Gastrocnemius medialis (tissue), 4 donors: ENCODE results near the gene GRM3. TPM values are rescaled to one million over a fixed set of nuclear protein-coding genes. Genes with fewer than 3 reads are reported as not detected.
A peak's percentile ranks its signal among the peaks of the same experiment; 100 is the strongest.

ENCODE experiments used
- ATAC-seq, 2 donors: fragments of 150-250 bp; one replicate each; pipeline ENCODE4 v1.9.1; 2016
- DNase-seq, 2 donors: peaks; one replicate each; pipeline ENCODE4 v3.0.0-alpha.2; 2019
- H3K27ac ChIP-seq, 4 donors: fragments of 200-600 bp; sonication (generic); 1 replicate in 1 of 4; 2 replicates in 3 of 4; pipeline ENCODE4 v1.5.1; 2016 to 2018; ENCODE audit warnings: mild to moderate bottlenecking in 2 of 4, moderate library complexity in 1 of 4
- H3K27me3 ChIP-seq, 3 donors: fragments of 200-600 bp; sonication (generic) in 2 of 3; 1 replicate in 1 of 3; 2 replicates in 2 of 3; pipeline versions ENCODE4 v1.5.1 to v1.6.0; 2016 to 2019; ENCODE audit warnings: mild to moderate bottlenecking in 1 of 3, moderate library complexity in 1 of 3
- H3K36me3 ChIP-seq, 2 donors: fragments of 200-600 bp; sonication (generic) in 1 of 2; one replicate each; pipeline ENCODE4 v1.5.1; 2017 to 2018
- H3K4me1 ChIP-seq, 2 donors: fragments of 200-600 bp; sonication (generic) in 1 of 2; one replicate each; pipeline ENCODE4 v1.5.1; 2016 to 2017; ENCODE audit warnings: mild to moderate bottlenecking in 2 of 2
- H3K4me3 ChIP-seq, 4 donors: fragments of 200-600 bp; sonication (generic) in 3 of 4; 1 replicate in 1 of 4; 2 replicates in 3 of 4; pipeline ENCODE4 v1.5.1; 2016 to 2019; ENCODE audit warnings: mild to moderate bottlenecking in 2 of 4
- H3K9me3 ChIP-seq, 3 donors: fragments of 200-600 bp; sonication (generic) in 2 of 3; 1 replicate in 1 of 3; 2 replicates in 2 of 3; pipeline ENCODE4 v1.5.1; 2016 to 2019
- CTCF ChIP-seq, 5 experiments: fragments of 450-650 bp in 3 of 5; fragments of 200-600 bp in 2 of 5; sonication (generic) in 2 of 5; IDR thresholded peaks in 4 of 5; conservative IDR thresholded peaks in 1 of 5; 1 replicate in 4 of 5; 2 replicates in 1 of 5; pipeline ENCODE4 v1.5.1; 2016 to 2019; ENCODE audit warnings: antibody characterized with exemption in 5 of 5, mild to moderate bottlenecking in 3 of 5, moderate library complexity in 3 of 5
- POLR2A ChIP-seq, 2 donors: fragments of 450-650 bp; IDR thresholded peaks; one replicate each; pipeline ENCODE4 v1.6.1; 2017; ENCODE audit warnings: antibody characterized with exemption in 2 of 2, mild to moderate bottlenecking in 2 of 2, moderate library complexity in 2 of 2
- in situ Hi-C, 4 donors: fragments of 200-750 bp; cut with MboI; loops; one replicate each; pipeline versions ENCODE4 v1.15.0 to v1.8.0; 2017; ENCODE audit warnings: low sequenced_read_pairs in 4 of 4
- intact Hi-C: fragments of 100-400 bp; cut with DNase I; formaldehyde crosslinking; loops from one replicate; pipeline ENCODE4 v1.15.1; 2023; ENCODE audit warnings: low total_unique reads
- total RNA-seq, 4 donors: library from RNA; depleted of rRNA; stranded (reverse); fragments of >200 nt; gene quantifications; one replicate each; pipeline versions ENCODE4 v1.1.0 to v1.2.3, GENCODE V29; 2016

Gene GRM3
- total RNA-seq, 4 donors from 2014 or later, result not detected

- in situ Hi-C loops, result no loop called here
- H3K36me3 ChIP-seq, result no peaks in the 10 kb centered on the region
- intact Hi-C loops, result no loop called here
- ATAC-seq, result no peak
- no peak overlapping the region for H3K27ac ChIP-seq
- DNase-seq, result no peak
- H3K9me3 ChIP-seq, result no peaks in the 10 kb centered on the region
- H3K27me3 ChIP-seq, result peaks cover 22 to 28% (median 23%) of the 10 kb centered on the region in 3 donors
- peaks cover 0 to 12% of the 10 kb centered on the region in 2 donors for H3K4me1 ChIP-seq
- TF ChIP-seq POLR2A (IDR thresholded peaks at IDR 0.05), result no peak
- TF ChIP-seq CTCF (IDR thresholded peaks at IDR 0.05 in 4 of 5, conservative IDR thresholded peaks at IDR 0.05 in 1 of 5), result no peak
- peak overlapping the region in 3 of 4 donors; percentile 25 to 35 (median 30) for H3K4me3 ChIP-seq
These were observed 844 bp downstream of the GRM3 start for GRCh38 chr7:86644282-86645224.

- Histone ChIP-seq H3K27me3 (peaks cover 22 to 28% (median 23%) of the 10 kb centered on the region in 3 donors), H3K27ac (no peak overlapping the region), H3K9me3 (no peaks in the 10 kb centered on the region), H3K36me3 (no peaks in the 10 kb centered on the region), H3K4me3 (peak overlapping the region in 1 of 4 donors; percentile 30), H3K4me1 (peaks cover 0 to 12% of the 10 kb centered on the region in 2 donors)
- no peak for DNase-seq
- intact Hi-C loops, result no loop called here
- TF ChIP-seq POLR2A (IDR thresholded peaks at IDR 0.05) (no peak), CTCF (IDR thresholded peaks at IDR 0.05 in 4 of 5, conservative IDR thresholded peaks at IDR 0.05 in 1 of 5) (no peak)
- ATAC-seq, result no peak
- in situ Hi-C loops, result no loop called here
These were observed 1.5 kb downstream of the GRM3 start for GRCh38 chr7:86645225-86645608.

GRCh38 chr7:86645676-86646276 lies 2.1 kb downstream of the GRM3 start:
- H3K4me1 ChIP-seq, result peaks cover 0 to 12% of the 10 kb centered on the region in 2 donors
- no peak overlapping the region for H3K4me3 ChIP-seq
- peaks cover 22 to 28% (median 23%) of the 10 kb centered on the region in 3 donors for H3K27me3 ChIP-seq
- TF ChIP-seq CTCF (IDR thresholded peaks at IDR 0.05 in 4 of 5, conservative IDR thresholded peaks at IDR 0.05 in 1 of 5) (no peak), POLR2A (IDR thresholded peaks at IDR 0.05) (no peak)
- H3K27ac ChIP-seq, result no peak overlapping the region
- DNase-seq (no peak), ATAC-seq (no peak)
- in situ Hi-C loops, result no loop called here
- H3K36me3 ChIP-seq, result no peaks in the 10 kb centered on the region
- intact Hi-C loops, result no loop called here
- H3K9me3 ChIP-seq, result no peaks in the 10 kb centered on the region

GRCh38 chr7:86647385-86648094 lies 3.8 kb downstream of the GRM3 start:
- Histone ChIP-seq H3K27me3 (peaks cover 22 to 26% (median 23%) of the 10 kb centered on the region in 3 donors), H3K4me3 (no peak overlapping the region), H3K27ac (no peak overlapping the region), H3K36me3 (no peaks in the 10 kb centered on the region), H3K4me1 (peaks cover 0 to 12% of the 10 kb centered on the region in 2 donors), H3K9me3 (no peaks in the 10 kb centered on the region)
- ATAC-seq (no peak), DNase-seq (no peak)
- intact Hi-C loops, result no loop called here
- TF ChIP-seq POLR2A (IDR thresholded peaks at IDR 0.05) (no peak), CTCF (IDR thresholded peaks at IDR 0.05 in 4 of 5, conservative IDR thresholded peaks at IDR 0.05 in 1 of 5) (no peak)
- in situ Hi-C loops, result no loop called here
